ENCODE measurements around the gene GIMAP8.

- TF ChIP-seq CTCF (IDR thresholded peaks at IDR 0.05) (no peak), EZH2 (IDR thresholded peaks at IDR 0.05) (no peak), EZH2phosphoT487 (IDR thresholded peaks at IDR 0.05) (no peak)
Observed at GRCh38 chr7:150406567-150407421, 43.6 kb upstream of the GIMAP8 start.
